ENCODE data around the gene LEUTX.

Gene LEUTX

DNA sequence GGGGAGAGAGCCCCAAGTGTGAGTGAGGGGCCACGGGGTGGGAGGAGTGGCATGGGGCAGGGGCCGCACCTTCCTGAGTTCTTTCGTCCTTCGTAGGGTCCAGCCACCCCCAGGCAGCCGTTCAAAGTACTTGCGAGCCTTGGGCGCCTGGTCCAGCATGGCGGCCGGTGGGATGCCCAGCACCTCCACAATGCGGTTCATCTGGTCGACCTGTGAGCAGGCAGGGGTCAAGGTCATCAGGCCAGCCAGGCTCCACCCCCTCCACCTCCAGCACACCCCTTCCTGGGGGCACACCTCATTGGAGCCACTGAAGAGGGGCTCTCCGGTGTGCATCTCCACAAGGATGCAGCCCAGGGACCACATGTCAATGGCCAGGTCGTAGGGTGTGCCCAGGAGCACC lies 48.6 kb downstream of the LEUTX start:
- peaks cover 4 to 65% (median 51%) of the 10 kb centered on the region in 5 donors for H3K36me3 ChIP-seq (ENCODE audit: control insufficient read depth in 5 of 5, insufficient read depth in 5 of 5, low read length in 5 of 5)
- no peaks in the 10 kb centered on the region for H3K27me3 ChIP-seq (ENCODE audit: control insufficient read depth in 5 of 5, insufficient read depth in 4 of 5, low read length in 5 of 5)
- no peak overlapping the region for H3K9ac ChIP-seq (ENCODE audit: low read length in 5 of 5)
- H3K9me3 ChIP-seq (ENCODE audit: control insufficient read depth in 5 of 5, low read length in 5 of 5), result no peaks in the 10 kb centered on the region
- no peak overlapping the region for H3K4me3 ChIP-seq (ENCODE audit: low read depth in 1 of 5, low read length in 5 of 5)
- peaks cover 9 to 30% (median 25%) of the 10 kb centered on the region in 5 donors for H3K4me1 ChIP-seq (ENCODE audit: control insufficient read depth in 5 of 5, insufficient read depth in 5 of 5, low read length in 5 of 5)
- H3K27ac ChIP-seq (ENCODE audit: low read depth, low read length), result no peak overlapping the region

DNA sequence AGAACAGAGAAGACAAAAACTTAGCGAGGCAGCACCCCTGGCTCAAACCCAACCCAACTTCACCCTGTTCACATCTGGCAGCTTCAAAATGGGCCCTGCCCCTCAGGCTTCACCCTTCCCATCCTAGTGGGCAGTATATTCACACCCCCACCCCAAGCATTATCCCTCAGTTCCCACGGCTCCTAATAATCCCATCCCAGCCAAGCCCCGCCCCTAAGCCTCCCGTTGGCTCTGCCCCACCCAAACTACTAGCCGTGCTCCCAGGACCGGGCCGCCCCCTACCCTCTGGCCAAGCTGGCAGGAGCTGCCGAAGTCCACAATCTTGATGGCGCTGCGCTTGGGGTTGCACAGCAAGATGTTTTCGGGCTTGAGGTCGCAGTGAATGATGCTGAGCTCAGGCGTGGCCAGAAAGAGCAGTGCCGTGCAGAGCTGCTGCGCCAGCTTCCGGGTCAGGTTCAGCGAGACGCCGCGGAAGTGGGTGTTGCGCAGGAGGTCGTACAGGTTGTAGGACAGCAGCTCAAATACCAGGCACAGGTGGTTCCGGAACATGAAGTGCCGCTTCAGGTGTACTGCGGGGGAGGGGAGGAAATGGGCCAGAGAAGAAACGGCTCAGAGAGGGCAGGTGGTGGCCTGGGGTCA lies 49.5 kb downstream of the LEUTX start:
- H3K27ac ChIP-seq (ENCODE audit: low read depth, low read length), result no peak overlapping the region
- H3K4me1 ChIP-seq (ENCODE audit: control insufficient read depth in 5 of 5, insufficient read depth in 5 of 5, low read length in 5 of 5), result peaks cover 15 to 39% (median 34%) of the 10 kb centered on the region in 5 donors
- H3K9me3 ChIP-seq (ENCODE audit: control insufficient read depth in 5 of 5, low read length in 5 of 5), result no peaks in the 10 kb centered on the region
- peaks cover 4 to 65% (median 51%) of the 10 kb centered on the region in 5 donors for H3K36me3 ChIP-seq (ENCODE audit: control insufficient read depth in 5 of 5, insufficient read depth in 5 of 5, low read length in 5 of 5)
- H3K4me3 ChIP-seq (ENCODE audit: low read depth in 1 of 5, low read length in 5 of 5), result no peak overlapping the region
- no peak overlapping the region for H3K9ac ChIP-seq (ENCODE audit: low read length in 5 of 5)
- no peaks in the 10 kb centered on the region for H3K27me3 ChIP-seq (ENCODE audit: control insufficient read depth in 5 of 5, insufficient read depth in 4 of 5, low read length in 5 of 5)

DNA sequence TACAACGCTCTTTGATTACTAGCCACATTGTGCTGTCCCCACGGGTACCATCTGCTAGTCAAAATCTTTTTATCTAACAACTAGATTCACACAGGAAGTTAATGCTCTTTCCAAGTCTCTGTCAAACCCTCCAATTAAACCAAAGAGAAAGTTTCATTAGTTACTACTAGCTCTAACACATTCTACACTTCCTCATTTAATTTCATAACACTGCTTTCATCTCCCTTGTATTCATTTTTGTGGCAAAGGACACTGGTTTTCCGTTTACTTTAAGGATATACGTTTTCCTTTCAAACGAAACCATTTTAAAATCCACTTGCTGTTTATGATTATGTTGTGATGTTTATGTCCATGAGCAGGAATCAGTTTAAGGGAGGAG lies 50.0 kb downstream of the LEUTX start:
- Histone ChIP-seq H3K36me3 (ENCODE audit: control insufficient read depth in 5 of 5, insufficient read depth in 5 of 5, low read length in 5 of 5) (peaks cover 4 to 65% (median 51%) of the 10 kb centered on the region in 5 donors), H3K4me3 (ENCODE audit: low read depth in 1 of 5, low read length in 5 of 5) (no peak overlapping the region), H3K4me1 (ENCODE audit: control insufficient read depth in 5 of 5, insufficient read depth in 5 of 5, low read length in 5 of 5) (peaks cover 12 to 36% (median 30%) of the 10 kb centered on the region in 5 donors), H3K27ac (ENCODE audit: low read depth, low read length) (no peak overlapping the region), H3K9ac (ENCODE audit: low read length in 5 of 5) (no peak overlapping the region), H3K9me3 (ENCODE audit: control insufficient read depth in 5 of 5, low read length in 5 of 5) (no peaks in the 10 kb centered on the region), H3K27me3 (ENCODE audit: control insufficient read depth in 5 of 5, insufficient read depth in 4 of 5, low read length in 5 of 5) (no peaks in the 10 kb centered on the region)

DNA sequence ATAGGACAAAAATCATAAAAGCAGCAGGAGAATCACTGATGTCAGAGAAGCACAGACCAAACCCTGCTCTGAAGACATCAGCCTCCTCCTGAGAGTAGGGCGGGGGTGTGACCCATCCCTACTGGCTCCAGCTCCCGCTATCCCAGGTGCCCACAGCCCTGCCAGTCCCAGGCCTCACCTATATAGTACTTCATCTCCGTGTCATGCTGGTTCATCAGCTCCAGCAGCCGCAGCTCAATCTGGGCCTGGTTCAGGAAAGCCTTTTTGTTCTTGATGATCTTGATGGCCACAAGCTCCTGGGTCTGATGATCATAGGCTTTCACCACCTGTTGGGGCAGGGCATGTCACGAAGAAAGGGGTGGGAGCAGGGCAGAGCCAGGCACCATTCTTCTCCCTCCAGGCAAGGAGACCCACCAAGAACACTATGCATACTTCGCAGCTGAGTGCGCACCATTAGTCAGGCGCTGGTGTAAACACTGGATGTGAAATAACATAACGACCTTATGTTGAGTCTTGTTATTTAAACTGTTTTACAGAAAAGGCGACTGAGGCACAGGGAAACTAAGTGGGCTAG lies 51.1 kb downstream of the LEUTX start:
- Histone ChIP-seq H3K27ac (ENCODE audit: low read depth, low read length) (no peak overlapping the region), H3K4me3 (ENCODE audit: low read depth in 1 of 5, low read length in 5 of 5) (no peak overlapping the region), H3K9ac (ENCODE audit: low read length in 5 of 5) (no peak overlapping the region), H3K27me3 (ENCODE audit: control insufficient read depth in 5 of 5, insufficient read depth in 4 of 5, low read length in 5 of 5) (no peaks in the 10 kb centered on the region), H3K9me3 (ENCODE audit: control insufficient read depth in 5 of 5, low read length in 5 of 5) (no peaks in the 10 kb centered on the region), H3K4me1 (ENCODE audit: control insufficient read depth in 5 of 5, insufficient read depth in 5 of 5, low read length in 5 of 5) (peaks cover 9 to 33% (median 24%) of the 10 kb centered on the region in 5 donors), H3K36me3 (ENCODE audit: control insufficient read depth in 5 of 5, insufficient read depth in 5 of 5, low read length in 5 of 5) (peaks cover 4 to 68% (median 51%) of the 10 kb centered on the region in 5 donors)

DNA sequence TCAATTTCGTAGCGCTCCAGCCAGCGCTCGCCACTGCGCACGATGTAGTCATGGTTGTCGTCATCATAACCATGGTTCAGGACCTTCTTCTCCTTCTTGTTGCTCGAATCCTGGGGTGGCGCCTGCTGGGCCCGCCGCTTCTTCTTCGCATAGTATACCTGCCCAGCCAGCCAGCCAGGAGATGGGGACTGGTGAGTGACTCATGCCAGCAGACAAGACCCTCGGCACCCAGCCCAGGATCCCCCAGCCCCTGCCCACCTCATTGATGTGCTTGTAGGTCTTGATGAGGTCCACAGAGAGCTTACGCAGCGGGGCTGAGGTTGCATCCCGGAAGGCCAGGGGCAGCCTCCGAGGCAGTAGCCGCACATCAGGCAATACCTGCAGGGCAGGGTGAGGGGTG lies 51.8 kb downstream of the LEUTX start:
- Histone ChIP-seq H3K4me3 (ENCODE audit: low read depth in 1 of 5, low read length in 5 of 5) (no peak overlapping the region), H3K4me1 (ENCODE audit: control insufficient read depth in 5 of 5, insufficient read depth in 5 of 5, low read length in 5 of 5) (peaks cover 9 to 29% (median 22%) of the 10 kb centered on the region in 5 donors), H3K9ac (ENCODE audit: low read length in 5 of 5) (no peak overlapping the region), H3K27ac (ENCODE audit: low read depth, low read length) (no peak overlapping the region), H3K27me3 (ENCODE audit: control insufficient read depth in 5 of 5, insufficient read depth in 4 of 5, low read length in 5 of 5) (no peaks in the 10 kb centered on the region), H3K9me3 (ENCODE audit: control insufficient read depth in 5 of 5, low read length in 5 of 5) (no peaks in the 10 kb centered on the region), H3K36me3 (ENCODE audit: control insufficient read depth in 5 of 5, insufficient read depth in 5 of 5, low read length in 5 of 5) (peaks cover 4 to 68% (median 51%) of the 10 kb centered on the region in 5 donors)

DNA sequence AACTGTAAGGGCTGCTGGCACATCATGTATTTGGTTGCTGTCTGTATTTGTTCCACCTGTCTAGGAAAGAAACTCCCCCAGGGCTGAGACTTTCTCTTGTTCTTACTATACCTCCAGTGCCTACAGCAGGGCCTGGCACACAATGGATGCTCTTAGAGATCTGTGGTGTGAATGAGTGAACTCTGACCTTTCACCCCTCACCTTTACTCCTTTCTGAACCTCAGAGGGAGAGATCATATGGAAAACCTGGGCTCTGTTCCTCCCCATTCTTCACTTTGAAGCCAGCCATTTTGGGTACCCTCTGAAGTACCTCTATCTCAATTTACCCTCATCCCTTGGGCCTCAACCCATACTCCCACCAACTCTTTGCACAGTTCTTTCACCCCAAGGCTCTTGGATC lies 52.2 kb downstream of the LEUTX start:
- Histone ChIP-seq H3K9ac (ENCODE audit: low read length in 5 of 5) (no peak overlapping the region), H3K4me1 (ENCODE audit: control insufficient read depth in 5 of 5, insufficient read depth in 5 of 5, low read length in 5 of 5) (peaks cover 9 to 29% (median 22%) of the 10 kb centered on the region in 5 donors), H3K27me3 (ENCODE audit: control insufficient read depth in 5 of 5, insufficient read depth in 4 of 5, low read length in 5 of 5) (no peaks in the 10 kb centered on the region), H3K27ac (ENCODE audit: low read depth, low read length) (no peak overlapping the region), H3K36me3 (ENCODE audit: control insufficient read depth in 5 of 5, insufficient read depth in 5 of 5, low read length in 5 of 5) (peaks cover 5 to 68% (median 50%) of the 10 kb centered on the region in 5 donors), H3K4me3 (ENCODE audit: low read depth in 1 of 5, low read length in 5 of 5) (no peak overlapping the region), H3K9me3 (ENCODE audit: control insufficient read depth in 5 of 5, low read length in 5 of 5) (no peaks in the 10 kb centered on the region)

DNA sequence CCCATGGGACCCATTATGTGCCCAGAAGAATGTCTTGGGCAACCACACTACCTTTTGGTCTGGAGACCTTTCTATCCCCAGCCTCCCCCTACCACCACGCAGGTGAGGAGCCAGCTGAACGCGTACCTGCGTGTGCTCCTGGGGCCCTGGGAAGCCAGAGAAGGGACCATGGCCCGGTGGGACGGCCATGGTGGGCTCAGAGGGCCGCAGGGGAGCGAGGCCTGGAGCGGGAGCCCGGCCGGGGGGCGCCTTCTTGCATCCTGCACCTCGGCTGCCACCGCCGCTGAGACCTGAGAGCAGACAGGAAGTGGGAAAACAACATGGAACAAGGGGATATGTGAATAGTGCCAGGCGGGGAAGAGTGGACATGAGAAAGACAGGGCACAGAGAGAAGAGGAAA lies 53.0 kb downstream of the LEUTX start:
- H3K27ac ChIP-seq (ENCODE audit: low read depth, low read length), result no peak overlapping the region
- peaks cover 10 to 67% (median 50%) of the 10 kb centered on the region in 5 donors for H3K36me3 ChIP-seq (ENCODE audit: control insufficient read depth in 5 of 5, insufficient read depth in 5 of 5, low read length in 5 of 5)
- peak overlapping the region in 1 of 5 donors; percentile 70 for H3K4me3 ChIP-seq (ENCODE audit: low read depth in 1 of 5, low read length in 5 of 5)

DNA sequence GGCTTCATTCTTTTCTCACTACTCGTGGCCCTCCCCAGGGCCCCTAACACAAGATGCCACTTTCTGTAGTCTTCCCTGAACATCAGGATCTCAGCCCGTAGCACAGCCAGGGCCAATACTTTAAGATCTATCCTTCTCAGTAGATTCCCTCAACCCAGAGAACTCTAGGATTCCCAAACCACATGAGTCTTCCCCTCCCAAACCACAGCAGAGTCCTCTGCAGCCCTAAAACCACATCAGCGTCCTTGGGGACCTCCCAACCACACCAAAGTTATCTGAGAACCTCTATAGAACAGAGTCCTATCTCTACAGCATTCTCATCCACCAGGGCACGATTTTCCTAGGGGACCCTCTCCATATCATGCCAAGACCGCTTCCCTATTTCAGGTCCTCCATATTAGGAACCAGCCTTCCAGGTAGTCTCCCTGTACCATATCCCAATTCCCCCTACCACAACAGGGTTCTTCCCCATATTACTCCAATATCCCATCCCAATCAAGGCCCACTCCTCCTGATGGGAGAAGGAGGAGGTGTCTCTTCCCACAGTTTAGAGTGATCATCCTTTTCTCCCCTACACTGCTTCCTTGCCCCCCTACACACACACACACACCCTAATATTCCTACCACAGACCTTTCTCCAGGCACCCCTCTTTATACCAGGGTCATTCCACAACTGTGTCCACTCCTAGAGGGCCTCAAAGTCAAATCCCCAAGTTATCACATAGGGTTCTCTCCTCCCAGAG lies 53.9 kb downstream of the LEUTX start:
- Histone ChIP-seq H3K27me3 (ENCODE audit: control insufficient read depth in 5 of 5, insufficient read depth in 4 of 5, low read length in 5 of 5) (no peaks in the 10 kb centered on the region), H3K4me1 (ENCODE audit: control insufficient read depth in 5 of 5, insufficient read depth in 5 of 5, low read length in 5 of 5) (peaks cover 9 to 29% (median 22%) of the 10 kb centered on the region in 5 donors), H3K9me3 (ENCODE audit: control insufficient read depth in 5 of 5, low read length in 5 of 5) (no peaks in the 10 kb centered on the region), H3K27ac (ENCODE audit: low read depth, low read length) (peak overlapping the region; percentile 80), H3K36me3 (ENCODE audit: control insufficient read depth in 5 of 5, insufficient read depth in 5 of 5, low read length in 5 of 5) (peaks cover 10 to 69% (median 51%) of the 10 kb centered on the region in 5 donors), H3K9ac (ENCODE audit: low read length in 5 of 5) (peak overlapping the region; percentile 52 to 78 (median 76)), H3K4me3 (ENCODE audit: low read depth in 1 of 5, low read length in 5 of 5) (peak overlapping the region; percentile 70 to 98 (median 90))

More for the DNA sequence above, 53.0 kb downstream of the LEUTX start:
- Histone ChIP-seq H3K27me3 (ENCODE audit: control insufficient read depth in 5 of 5, insufficient read depth in 4 of 5, low read length in 5 of 5) (no peaks in the 10 kb centered on the region), H3K4me1 (ENCODE audit: control insufficient read depth in 5 of 5, insufficient read depth in 5 of 5, low read length in 5 of 5) (peaks cover 9 to 29% (median 22%) of the 10 kb centered on the region in 5 donors), H3K9me3 (ENCODE audit: control insufficient read depth in 5 of 5, low read length in 5 of 5) (no peaks in the 10 kb centered on the region), H3K9ac (ENCODE audit: low read length in 5 of 5) (peak overlapping the region in 2 of 5 donors; percentile 77 to 78)

DNA sequence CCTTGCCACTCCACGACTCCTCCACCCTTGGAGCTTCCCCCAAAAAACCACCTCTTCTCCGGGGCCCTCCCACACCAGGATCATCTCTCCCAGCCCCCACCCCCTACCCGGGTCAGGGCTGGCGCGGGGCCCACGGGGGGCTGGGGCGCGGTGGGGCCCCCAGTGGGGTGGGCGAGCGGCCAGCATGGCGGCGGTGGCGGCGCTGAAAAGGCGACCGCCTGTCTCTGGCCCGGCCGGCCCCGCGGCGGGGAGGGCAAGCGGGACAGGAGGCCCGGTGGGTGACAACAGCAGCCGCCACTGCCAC lies 54.5 kb downstream of the LEUTX start:
- Histone ChIP-seq H3K4me1 (ENCODE audit: control insufficient read depth in 5 of 5, insufficient read depth in 5 of 5, low read length in 5 of 5) (peaks cover 9 to 29% (median 22%) of the 10 kb centered on the region in 5 donors), H3K9ac (ENCODE audit: low read length in 5 of 5) (peak overlapping the region; percentile 52 to 78 (median 76)), H3K36me3 (ENCODE audit: control insufficient read depth in 5 of 5, insufficient read depth in 5 of 5, low read length in 5 of 5) (peaks cover 13 to 69% (median 49%) of the 10 kb centered on the region in 5 donors), H3K4me3 (ENCODE audit: low read depth in 1 of 5, low read length in 5 of 5) (peak overlapping the region; percentile 70 to 98 (median 90)), H3K9me3 (ENCODE audit: control insufficient read depth in 5 of 5, low read length in 5 of 5) (no peaks in the 10 kb centered on the region), H3K27me3 (ENCODE audit: control insufficient read depth in 5 of 5, insufficient read depth in 4 of 5, low read length in 5 of 5) (no peaks in the 10 kb centered on the region), H3K27ac (ENCODE audit: low read depth, low read length) (peak overlapping the region; percentile 80)

All from subcutaneous abdominal adipose tissue (tissue), 5 donors.